HEK293T (cell line): Measurements from ENCODE around the gene DGKH.

ENCODE experiments used
- CTCF ChIA-PET: fragments of 350-600 bp; formaldehyde crosslinking; extraction: SDS; loops from one replicate; lab custom pipeline; 2021; ENCODE audit warnings: antibody characterized with exemption, inconsistent platforms; lab: Yijun Ruan, JAX
- POLR2A ChIA-PET: fragments of 350-600 bp; formaldehyde crosslinking; extraction: SDS; loops from one replicate; lab custom pipeline; 2020; ENCODE audit warnings: antibody characterized with exemption, inconsistent platforms; lab: Yijun Ruan, JAX
- DNase-seq: peaks from one replicate; pipeline ENCODE4 v3.0.0; 2012; ENCODE audit warnings: mixed read lengths; ENCODE audit errors: extremely low spot score
- ARNT ChIP-seq: fragments of 450-650 bp; IDR thresholded peaks from 2 replicates; pipeline ENCODE4 v1.6.1; 2017; ENCODE audit warnings: mild to moderate bottlenecking
- BHLHE40 ChIP-seq: fragments of 450-650 bp; IDR thresholded peaks from 2 replicates; pipeline ENCODE4 v1.6.1; 2016; ENCODE audit warnings: mild to moderate bottlenecking, moderate library complexity, borderline replicate concordance
- CTBP1 ChIP-seq: fragments of 450-650 bp; IDR thresholded peaks from 2 replicates; pipeline ENCODE4 v1.6.1; 2016; ENCODE audit warnings: borderline replicate concordance
- ELF4 ChIP-seq: fragments of 450-650 bp; IDR thresholded peaks from 2 replicates; pipeline ENCODE4 v1.6.1; 2017; ENCODE audit warnings: antibody characterized with exemption
- FOXA1 ChIP-seq: fragments of 450-650 bp; IDR thresholded peaks from 2 replicates; pipeline ENCODE4 v1.6.1; 2016; ENCODE audit warnings: mild to moderate bottlenecking
- FOXK2 ChIP-seq: fragments of 450-650 bp; IDR thresholded peaks from 2 replicates; pipeline ENCODE4 v1.6.1; 2016; ENCODE audit warnings: mild to moderate bottlenecking
- FOXM1 ChIP-seq: fragments of 450-650 bp; IDR thresholded peaks from 2 replicates; pipeline ENCODE4 v1.6.1; 2017; ENCODE audit warnings: mild to moderate bottlenecking, borderline replicate concordance
- HDGF ChIP-seq: fragments of 450-650 bp; IDR thresholded peaks from 2 replicates; pipeline ENCODE4 v1.6.1; 2017; ENCODE audit warnings: antibody characterized with exemption, borderline replicate concordance
- L3MBTL2 ChIP-seq: fragments of 450-650 bp; conservative IDR thresholded peaks from 2 replicates; pipeline ENCODE4 v1.6.1; 2016; ENCODE audit warnings: mild to moderate bottlenecking
- PKNOX1 ChIP-seq: fragments of 450-650 bp; IDR thresholded peaks from 2 replicates; pipeline ENCODE4 v1.6.1; 2016
- SUZ12 ChIP-seq: fragments of 450-650 bp; IDR thresholded peaks from 2 replicates; pipeline ENCODE4 v1.6.1; 2016; ENCODE audit warnings: mild to moderate bottlenecking
- TARDBP ChIP-seq: fragments of 450-650 bp; IDR thresholded peaks from 2 replicates; pipeline ENCODE4 v1.6.1; 2016
- ZNF384 ChIP-seq: fragments of 450-650 bp; IDR thresholded peaks from 2 replicates; pipeline ENCODE4 v1.6.1; 2016

Gene DGKH

GRCh38 chr13:42041011-42041683 is 7.3 kb upstream of the DGKH start:
- POLR2A ChIA-PET, result interaction anchor here (1.0 to 1.2 kb wide), 2 partner anchors 21 to 80 kb away, joined by 3 to 5 read pairs; partner anchors contain the start of gene VWA8
- CTCF ChIA-PET, result interaction anchor here (2.3 kb wide), 1 partner anchor 373 kb away, joined by 5 read pairs; no protein-coding TSS in a partner anchor
- peak; percentile 40 for DNase-seq
- peak; percentile 57 for TF ChIP-seq L3MBTL2
- no peak for TF ChIP-seq PKNOX1
- TF ChIP-seq SUZ12, result no peak
- no peak for TF ChIP-seq FOXM1

GRCh38 chr13:42041684-42042035 is 6.8 kb upstream of the DGKH start:
- TF ChIP-seq SUZ12 (no peak), ZNF384 (no peak), L3MBTL2 (peak; percentile 68), ELF4 (no peak), TARDBP (no peak), ARNT (no peak), FOXA1 (no peak)
- POLR2A ChIA-PET, result interaction anchor here (1.0 to 1.2 kb wide), 2 partner anchors 20 to 81 kb away, joined by 3 to 5 read pairs; partner anchors contain the start of gene VWA8
- peak; percentile 45 for DNase-seq
- CTCF ChIA-PET, result interaction anchor here (2.3 kb wide), 1 partner anchor 373 kb away, joined by 5 read pairs; no protein-coding TSS in a partner anchor

GRCh38 chr13:42043676-42044075 is 4.8 kb upstream of the DGKH start:
- CTCF ChIA-PET, result no interaction called here
- DNase-seq, result no peak
- POLR2A ChIA-PET, result no interaction called here
- TF ChIP-seq HDGF (no peak), PKNOX1 (no peak)

- DNase-seq, result no peak
- POLR2A ChIA-PET, result no interaction called here
- TF ChIP-seq BHLHE40 (no peak), ZNF384 (no peak), ARNT (no peak), HDGF (no peak), PKNOX1 (no peak), L3MBTL2 (no peak), FOXK2 (no peak), TARDBP (no peak), CTBP1 (no peak)
- CTCF ChIA-PET, result no interaction called here
Observed at GRCh38 chr13:42046448-42046847, 2.0 kb upstream of the DGKH start.

- CTCF ChIA-PET, result interaction anchor here (0.6 kb wide), 1 partner anchor 371 kb away, joined by 4 read pairs; no protein-coding TSS in a partner anchor
- POLR2A ChIA-PET, result interaction anchor here (0.9 to 1.6 kb wide), 3 partner anchors 14 to 96 kb away, joined by 3 to 6 read pairs (median 4); partner anchors contain the start of gene VWA8
- peak; percentile 44 for DNase-seq
- TF ChIP-seq L3MBTL2 (0 out of 2 replicates have a peak, but pooled peaks have one; percentile 5), HDGF (no peak)
Observed at GRCh38 chr13:42047561-42048341, 697 bp upstream of the DGKH start.

GRCh38 chr13:42048684-42049453 is 421 bp downstream of the DGKH start:
- POLR2A ChIA-PET, result interaction anchor here (0.9 to 1.6 kb wide), 2 partner anchors 88 to 97 kb away, joined by 4 to 6 read pairs; partner anchors contain the start of gene VWA8
- TF ChIP-seq ARNT, result no peak
- TF ChIP-seq BHLHE40, result no peak
- TF ChIP-seq FOXK2, result no peak
- DNase-seq, result peak; percentile 80
- CTCF ChIA-PET, result interaction anchor here (0.6 kb wide), 1 partner anchor 372 kb away, joined by 4 read pairs; no protein-coding TSS in a partner anchor

GRCh38 chr13:42049454-42049813 is 986 bp downstream of the DGKH start:
- CTCF ChIA-PET, result no interaction called here
- no peak for DNase-seq
- POLR2A ChIA-PET, result no interaction called here
- peak; percentile 93 for TF ChIP-seq L3MBTL2
- no peak for TF ChIP-seq CTBP1
